ENCODE data around the gene RUVBL1.

The RUVBL1 gene

DNA sequence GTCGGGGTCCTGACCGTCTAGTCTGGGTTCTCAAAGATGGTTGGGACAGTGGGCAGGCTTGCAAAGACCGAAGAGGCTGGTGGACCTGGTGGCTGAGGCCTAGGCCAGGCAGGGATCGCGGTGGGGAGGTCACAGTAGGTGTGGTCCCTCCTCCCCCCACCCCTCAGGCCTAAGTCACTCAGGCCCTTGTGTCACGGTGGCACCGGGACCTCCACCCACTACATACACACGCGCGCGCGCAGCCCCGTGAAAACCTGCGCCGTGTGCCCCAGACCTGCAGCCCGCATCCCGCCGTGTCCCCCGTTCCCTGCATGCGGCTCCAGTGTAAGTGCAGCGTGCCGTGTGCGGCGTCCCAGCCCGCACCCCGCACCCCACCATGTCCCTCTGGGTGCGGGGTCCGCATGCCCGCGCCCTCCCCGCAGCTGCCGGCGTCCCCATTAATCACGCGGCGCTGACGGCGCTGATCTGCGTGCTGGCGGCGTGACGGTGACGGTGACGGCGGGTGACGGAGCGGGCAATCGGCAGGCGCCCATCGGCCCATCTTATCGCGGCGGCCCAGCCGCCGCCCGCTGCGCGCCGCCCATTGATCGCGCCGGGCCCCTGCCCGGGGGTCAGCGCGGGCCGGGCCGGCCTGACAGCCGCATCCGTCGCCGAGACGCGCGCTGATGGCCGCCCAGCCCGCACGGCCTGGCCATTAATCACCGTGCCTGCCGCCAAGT lies 47.0 kb downstream of the RUVBL1 start:
- no peak overlapping the region for H3K4me3 ChIP-seq (replicated peaks; ENCODE audit: low read depth, low read length)
- no peak for DNase-seq (ENCODE audit: extremely low read depth, low read depth)
- TF ChIP-seq, protein P1, sequence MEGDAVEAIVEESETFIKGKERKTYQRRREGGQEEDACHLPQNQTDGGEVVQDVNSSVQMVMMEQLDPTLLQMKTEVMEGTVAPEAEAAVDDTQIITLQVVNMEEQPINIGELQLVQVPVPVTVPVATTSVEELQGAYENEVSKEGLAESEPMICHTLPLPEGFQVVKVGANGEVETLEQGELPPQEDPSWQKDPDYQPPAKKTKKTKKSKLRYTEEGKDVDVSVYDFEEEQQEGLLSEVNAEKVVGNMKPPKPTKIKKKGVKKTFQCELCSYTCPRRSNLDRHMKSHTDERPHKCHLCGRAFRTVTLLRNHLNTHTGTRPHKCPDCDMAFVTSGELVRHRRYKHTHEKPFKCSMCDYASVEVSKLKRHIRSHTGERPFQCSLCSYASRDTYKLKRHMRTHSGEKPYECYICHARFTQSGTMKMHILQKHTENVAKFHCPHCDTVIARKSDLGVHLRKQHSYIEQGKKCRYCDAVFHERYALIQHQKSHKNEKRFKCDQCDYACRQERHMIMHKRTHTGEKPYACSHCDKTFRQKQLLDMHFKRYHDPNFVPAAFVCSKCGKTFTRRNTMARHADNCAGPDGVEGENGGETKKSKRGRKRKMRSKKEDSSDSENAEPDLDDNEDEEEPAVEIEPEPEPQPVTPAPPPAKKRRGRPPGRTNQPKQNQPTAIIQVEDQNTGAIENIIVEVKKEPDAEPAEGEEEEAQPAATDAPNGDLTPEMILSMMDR (IDR thresholded peaks at IDR 0.05; ENCODE audit: low read depth, low read length, missing control alignments) = no peak

DNA sequence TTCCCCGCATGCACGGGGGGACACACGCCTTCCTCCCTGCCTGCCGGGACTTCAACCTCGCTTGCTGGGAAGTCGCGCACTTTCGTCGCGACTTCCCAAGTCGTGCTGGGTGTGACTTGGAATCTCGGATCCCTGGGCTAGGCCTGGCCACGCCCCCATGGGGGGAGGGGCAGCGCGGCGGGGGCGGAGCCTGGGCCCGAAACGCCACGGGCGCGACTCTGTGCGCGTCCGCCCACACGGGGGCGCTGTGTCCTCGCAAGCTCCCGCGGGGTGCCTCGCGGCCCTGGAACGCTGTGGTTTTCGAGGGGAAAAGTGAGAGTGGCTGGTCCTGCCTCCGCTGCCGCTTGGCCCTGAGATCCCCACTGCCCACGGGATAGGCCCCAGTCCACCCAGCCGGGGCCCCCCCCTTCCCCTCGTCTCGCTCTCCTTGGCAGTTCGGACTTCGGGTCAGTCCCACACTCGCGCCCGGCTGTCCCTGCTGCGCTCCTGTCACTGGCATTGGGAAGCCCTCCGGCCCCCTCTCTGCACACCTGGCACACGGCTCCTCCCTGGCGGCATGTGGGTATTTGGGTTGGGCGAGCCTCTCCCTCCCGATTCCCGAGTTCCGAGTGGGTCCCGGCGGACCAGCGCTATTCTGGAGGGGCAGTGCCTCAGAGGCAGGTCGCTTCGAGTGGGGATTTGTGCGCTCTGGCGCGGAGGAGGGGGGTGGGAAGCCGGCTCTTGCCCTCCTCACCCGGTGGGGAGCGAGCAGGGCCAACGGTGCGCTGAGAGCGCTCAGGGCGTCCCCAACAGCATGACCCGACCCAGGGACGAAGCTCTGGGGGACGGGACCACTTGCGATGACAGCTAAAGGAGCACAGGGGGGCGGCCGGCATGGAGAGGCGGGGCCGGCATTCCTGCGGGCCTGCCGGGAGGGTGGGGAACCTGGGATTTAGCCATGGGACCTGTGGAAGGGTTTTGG lies 47.8 kb downstream of the RUVBL1 start:
- peak; percentile 44 for DNase-seq (ENCODE audit: extremely low read depth, low read depth)
- H3K4me3 ChIP-seq (replicated peaks; ENCODE audit: low read depth, low read length) = no peak overlapping the region
- TF ChIP-seq, protein P1 (IDR thresholded peaks at IDR 0.05; ENCODE audit: low read depth, low read length, missing control alignments) = peak; percentile 92

DNA sequence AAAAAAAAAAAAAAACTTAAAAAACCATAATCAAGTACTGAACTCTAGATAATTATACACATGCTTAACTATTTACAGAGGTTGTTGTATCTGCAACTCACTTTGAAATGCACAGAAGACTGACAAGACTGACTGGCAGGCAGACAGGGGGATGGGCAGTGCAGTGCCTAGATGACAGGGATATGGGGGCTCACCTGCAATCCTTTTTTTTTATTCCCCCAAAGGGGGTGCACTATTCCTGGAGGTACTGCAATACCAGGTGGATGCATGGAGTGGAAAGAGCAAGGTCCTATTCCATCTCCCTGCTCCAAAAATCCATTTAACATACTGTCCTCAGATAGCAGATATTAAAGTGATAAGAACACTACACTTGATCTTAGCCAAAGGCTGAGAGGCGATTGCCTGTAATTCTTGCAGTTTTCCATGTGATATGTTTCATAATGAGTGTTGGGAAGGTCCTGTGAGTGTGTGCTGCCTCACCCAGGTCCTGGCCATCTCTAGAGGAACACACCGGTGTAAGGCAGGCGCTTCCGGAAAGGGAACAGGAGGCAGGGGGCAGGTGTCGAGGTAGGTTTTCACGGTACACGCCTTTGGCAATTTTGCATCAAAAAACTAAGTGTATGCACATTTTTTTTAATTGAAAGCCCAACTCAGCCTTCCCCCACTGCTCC lies 48.6 kb downstream of the RUVBL1 start:
- H3K4me3 ChIP-seq (replicated peaks; ENCODE audit: low read depth, low read length) = no peak overlapping the region

DNA sequence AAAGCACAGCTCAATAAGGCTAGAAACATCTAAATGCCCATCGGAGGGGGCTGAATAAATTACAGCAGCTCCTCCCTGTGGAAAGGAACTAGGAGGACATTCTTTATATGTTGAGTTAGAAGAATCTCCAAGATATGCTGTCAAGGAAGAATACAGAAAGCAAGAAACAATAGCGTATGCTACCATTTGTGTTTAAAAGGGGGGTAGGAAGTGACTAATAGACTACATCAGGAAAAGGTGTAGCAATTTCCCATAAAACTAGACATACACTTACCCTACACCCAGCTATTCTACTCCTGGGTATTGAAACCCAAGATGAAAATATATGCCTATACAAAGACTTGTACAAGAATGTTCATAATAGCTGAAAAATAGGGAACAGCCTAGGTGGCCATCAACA lies 49.8 kb downstream of the RUVBL1 start:
- no peak overlapping the region for H3K4me3 ChIP-seq (replicated peaks; ENCODE audit: low read depth, low read length)
- TF ChIP-seq, protein P1 (IDR thresholded peaks at IDR 0.05; ENCODE audit: low read depth, low read length, missing control alignments) = no peak
- no peak for DNase-seq (ENCODE audit: extremely low read depth, low read depth)

More for the DNA sequence above, 48.6 kb downstream of the RUVBL1 start:
- no peak for DNase-seq (ENCODE audit: extremely low read depth, low read depth)
- TF ChIP-seq, protein P1 (IDR thresholded peaks at IDR 0.05; ENCODE audit: low read depth, low read length, missing control alignments) = no peak

GRCh38 chr3:128073185-128073725 lies 50.4 kb downstream of the RUVBL1 start:
- no peak overlapping the region for H3K4me3 ChIP-seq (replicated peaks; ENCODE audit: low read depth, low read length)
- TF ChIP-seq, protein P1 (IDR thresholded peaks at IDR 0.05; ENCODE audit: low read depth, low read length, missing control alignments) = no peak
- DNase-seq (ENCODE audit: extremely low read depth, low read depth) = no peak

DNA sequence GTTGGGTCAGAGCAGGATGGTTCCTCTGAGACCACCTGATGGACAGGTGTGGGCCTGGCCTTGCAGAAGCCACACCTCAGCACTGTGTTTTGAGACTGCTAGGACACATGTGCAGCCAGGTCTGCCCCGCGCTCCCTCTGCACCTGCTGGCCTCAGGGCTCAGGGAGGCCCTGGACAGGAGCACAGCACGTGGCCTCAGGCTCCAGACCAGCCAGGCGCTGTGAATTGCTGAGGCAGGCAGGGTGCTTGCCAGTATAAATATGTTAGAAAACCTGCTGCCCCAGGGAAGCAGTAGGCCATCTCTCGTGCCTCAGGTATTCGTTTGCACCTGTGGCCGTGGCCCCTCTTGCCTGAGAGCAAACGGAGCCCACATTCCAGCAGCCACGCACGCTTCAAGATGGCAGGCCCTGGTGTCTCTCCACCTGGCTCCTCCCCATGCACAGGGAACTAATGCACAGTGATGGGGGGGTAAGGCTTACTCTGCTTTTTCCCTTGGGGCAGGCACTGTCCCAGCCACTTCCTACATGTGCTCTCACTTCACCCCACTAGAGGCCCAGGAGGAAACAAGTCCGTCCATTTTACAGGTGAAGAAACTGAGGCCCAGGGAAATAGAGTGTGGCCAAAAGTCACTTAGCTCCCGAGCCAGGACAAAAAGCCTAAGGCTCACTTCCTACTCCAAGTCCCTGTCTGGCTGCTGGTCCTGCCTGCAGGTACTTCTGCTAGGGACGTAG lies 51.0 kb downstream of the RUVBL1 start:
- H3K4me3 ChIP-seq (replicated peaks; ENCODE audit: low read depth, low read length) = no peak overlapping the region
- no peak for DNase-seq (ENCODE audit: extremely low read depth, low read depth)
- TF ChIP-seq, protein P1 (IDR thresholded peaks at IDR 0.05; ENCODE audit: low read depth, low read length, missing control alignments) = no peak

Measured in HFF-Myc (cell line).